ENCODE data around the gene MAD1L1.

DNA sequence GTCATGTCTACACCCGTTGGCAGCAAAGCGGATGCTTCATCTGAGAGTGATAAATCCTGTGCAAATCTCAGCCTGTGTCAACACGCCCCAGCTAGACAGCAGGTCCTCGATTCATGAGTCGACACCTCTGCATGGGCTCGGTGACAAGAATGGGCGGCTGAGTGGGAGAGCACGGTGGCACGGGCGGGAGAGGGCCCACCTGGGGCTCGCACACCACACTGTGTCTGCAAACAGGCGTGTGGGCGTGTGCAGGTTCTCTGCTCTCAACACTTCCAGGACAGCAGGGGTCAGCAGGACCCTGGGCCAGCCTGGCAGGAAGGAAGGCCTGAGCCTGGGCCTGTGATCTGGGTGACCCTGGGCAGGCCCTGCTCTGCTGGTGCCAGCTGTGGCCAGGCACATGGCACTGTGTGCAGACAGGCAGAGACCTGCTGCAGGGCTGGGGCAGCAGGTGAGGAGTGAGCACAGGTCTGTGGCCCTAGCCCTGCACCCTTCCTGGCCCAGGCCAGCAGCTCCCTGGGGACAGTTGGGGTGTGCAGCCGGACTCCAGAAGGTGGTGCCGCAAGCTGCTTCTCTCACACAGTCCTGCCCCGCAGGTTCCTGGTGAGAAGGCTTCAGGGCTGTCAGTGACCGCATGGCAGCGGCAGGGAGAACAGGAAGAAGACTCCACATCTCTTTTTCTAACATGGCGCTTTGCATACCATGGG, 346.2 kb downstream of the MAD1L1 start:
- no peak for TF ChIP-seq MYNN (tag by site-specific recombination; IDR thresholded peaks at IDR 0.05; ENCODE audit: borderline replicate concordance)
- no peak for TF ChIP-seq ZNF24 (tag by site-specific recombination; IDR thresholded peaks at IDR 0.05)

Measured in HEK293 (cell line).